Right atrium auricular region (tissue), 2 donors: ENCODE measurements around the gene MRPL33. TPM values are rescaled to one million over a fixed set of nuclear protein-coding genes. Genes with fewer than 3 reads are reported as not detected.

ENCODE experiments used
- DNase-seq: peaks from one replicate; pipeline ENCODE4 v3.0.0-alpha.2; 2019; ENCODE audit warnings: low spot score
- H3K27ac ChIP-seq, 2 donors: fragments of 200-600 bp; sonication (generic); 1 replicate in 1 of 2; 2 replicates in 1 of 2; pipeline ENCODE4 v1.5.1; 2016 to 2019
- H3K27me3 ChIP-seq, 2 donors: fragments of 200-600 bp; sonication (generic); one replicate each; pipeline versions ENCODE4 v1.5.1 to v1.6.0; 2017 to 2019
- H3K36me3 ChIP-seq: fragments of 200-600 bp; sonication (generic); one replicate; pipeline ENCODE4 v1.5.1; 2016
- H3K4me1 ChIP-seq, 2 donors: fragments of 200-600 bp; sonication (generic); one replicate each; pipeline versions ENCODE4 v1.5.1 to v1.6.0; 2017 to 2019
- H3K4me3 ChIP-seq, 2 donors: fragments of 200-600 bp; sonication (generic); 1 replicate in 1 of 2; 2 replicates in 1 of 2; pipeline ENCODE4 v1.5.1; 2017 to 2019; ENCODE audit warnings: mild to moderate bottlenecking in 1 of 2, moderate library complexity in 1 of 2
- H3K9me3 ChIP-seq, 2 donors: fragments of 200-600 bp; sonication (generic); one replicate each; pipeline ENCODE4 v1.5.1; 2019
- CTCF ChIP-seq, 2 donors: fragments of 200-600 bp; sonication (generic); IDR thresholded peaks; one replicate each; pipeline ENCODE4 v1.5.1; 2019; ENCODE audit warnings: antibody characterized with exemption in 2 of 2
- total RNA-seq, 2 donors: library from RNA; depleted of rRNA; stranded (reverse); fragments of >200 nt; gene quantifications; one replicate each; pipeline ENCODE4 v1.1.0, GENCODE V29; 2016

MRPL33 gene
- total RNA-seq, 2 donors from 2014 or later, result 270 to 370 TPM

- H3K27ac ChIP-seq, result no peak overlapping the region
- H3K36me3 ChIP-seq, result no peaks in the 10 kb centered on the region
These were observed 5.8 kb upstream of the MRPL33 start for GRCh38 chr2:27765621-27766286.

GRCh38 chr2:27766287-27766661 lies 5.2 kb upstream of the MRPL33 start:
- no peaks in the 10 kb centered on the region for H3K9me3 ChIP-seq
- H3K4me3 ChIP-seq, result peak overlapping the region in 1 of 2 donors; percentile 27
- DNase-seq, result no peak
- H3K4me1 ChIP-seq, result peaks cover 0 to 12% of the 10 kb centered on the region in 2 donors
- no peaks in the 10 kb centered on the region for H3K36me3 ChIP-seq
- TF ChIP-seq CTCF (IDR thresholded peaks at IDR 0.05), result no peak
- no peak overlapping the region for H3K27ac ChIP-seq
- no peaks in the 10 kb centered on the region for H3K27me3 ChIP-seq

More at GRCh38 chr2:27765621-27766286, 5.8 kb upstream of the MRPL33 start:
- Histone ChIP-seq H3K4me1 (peaks cover 0 to 7% of the 10 kb centered on the region in 2 donors), H3K9me3 (no peaks in the 10 kb centered on the region), H3K27me3 (no peaks in the 10 kb centered on the region), H3K4me3 (peak overlapping the region; percentile 24 to 27)
- DNase-seq, result no peak
- TF ChIP-seq CTCF (IDR thresholded peaks at IDR 0.05), result no peak

- no peak for TF ChIP-seq CTCF (IDR thresholded peaks at IDR 0.05)
- Histone ChIP-seq H3K36me3 (no peaks in the 10 kb centered on the region), H3K9me3 (no peaks in the 10 kb centered on the region), H3K4me1 (peaks cover 0 to 45% of the 10 kb centered on the region in 2 donors), H3K27ac (peak overlapping the region; percentile 93 to 94), H3K4me3 (peak overlapping the region; percentile 75 to 89), H3K27me3 (no peaks in the 10 kb centered on the region)
- DNase-seq, result no peak
These were observed 344 bp upstream of the MRPL33 start for GRCh38 chr2:27771202-27771547.

GRCh38 chr2:27772804-27773203 lies 1.3 kb downstream of the MRPL33 start:
- Histone ChIP-seq H3K36me3 (no peaks in the 10 kb centered on the region), H3K4me1 (peaks cover 0 to 60% of the 10 kb centered on the region in 2 donors), H3K27me3 (no peaks in the 10 kb centered on the region), H3K27ac (peak overlapping the region; percentile 93 to 94), H3K9me3 (no peaks in the 10 kb centered on the region), H3K4me3 (peak overlapping the region; percentile 75 to 89)
- DNase-seq, result no peak
- no peak for TF ChIP-seq CTCF (IDR thresholded peaks at IDR 0.05)

- no peak for TF ChIP-seq CTCF (IDR thresholded peaks at IDR 0.05)
- no peaks in the 10 kb centered on the region for H3K27me3 ChIP-seq
- H3K4me1 ChIP-seq, result peaks cover 0 to 60% of the 10 kb centered on the region in 2 donors
- no peak for DNase-seq
- no peaks in the 10 kb centered on the region for H3K36me3 ChIP-seq
- peak overlapping the region; percentile 93 to 94 for H3K27ac ChIP-seq
- H3K4me3 ChIP-seq, result no peak overlapping the region
- no peaks in the 10 kb centered on the region for H3K9me3 ChIP-seq
These were observed 2.4 kb downstream of the MRPL33 start for GRCh38 chr2:27773959-27774358.

- TF ChIP-seq CTCF (IDR thresholded peaks at IDR 0.05), result no peak
- Histone ChIP-seq H3K27ac (peak overlapping the region; percentile 93 to 94), H3K4me3 (no peak overlapping the region), H3K4me1 (peaks cover 0 to 64% of the 10 kb centered on the region in 2 donors), H3K27me3 (no peaks in the 10 kb centered on the region), H3K36me3 (no peaks in the 10 kb centered on the region), H3K9me3 (no peaks in the 10 kb centered on the region)
- DNase-seq, result no peak
These were observed 4.6 kb downstream of the MRPL33 start for GRCh38 chr2:27776097-27776496.
